Upper lobe of left lung (tissue), 4 donors: ENCODE measurements around the gene RPEL1.

Experiments
- POLR2A ChIP-seq, 4 donors: fragments of 450-650 bp; IDR thresholded peaks; one replicate each; pipeline ENCODE4 v1.5.1; 2016 to 2017; ENCODE audit warnings: antibody characterized with exemption in 4 of 4, mild to moderate bottlenecking in 2 of 4
- POLR2AphosphoS5 ChIP-seq, 2 donors: sonication (generic); formaldehyde crosslinking; IDR thresholded peaks; one replicate each; pipeline ENCODE4 v1.5.1; 2017; ENCODE audit warnings: antibody characterized with exemption in 2 of 2
- TF ChIP-seq, protein P1 (sequence below), 6 experiments: fragments of 450-650 bp in 4 of 6; fragments of 200-600 bp in 2 of 6; sonication (generic) in 2 of 6; IDR thresholded peaks; one replicate each; pipeline ENCODE4 v1.5.1; 2016 to 2019; ENCODE audit warnings: antibody characterized with exemption in 6 of 6

GRCh38 chr10:103291588-103291987 is 45.9 kb downstream of the RPEL1 start:
- TF ChIP-seq, protein P1, sequence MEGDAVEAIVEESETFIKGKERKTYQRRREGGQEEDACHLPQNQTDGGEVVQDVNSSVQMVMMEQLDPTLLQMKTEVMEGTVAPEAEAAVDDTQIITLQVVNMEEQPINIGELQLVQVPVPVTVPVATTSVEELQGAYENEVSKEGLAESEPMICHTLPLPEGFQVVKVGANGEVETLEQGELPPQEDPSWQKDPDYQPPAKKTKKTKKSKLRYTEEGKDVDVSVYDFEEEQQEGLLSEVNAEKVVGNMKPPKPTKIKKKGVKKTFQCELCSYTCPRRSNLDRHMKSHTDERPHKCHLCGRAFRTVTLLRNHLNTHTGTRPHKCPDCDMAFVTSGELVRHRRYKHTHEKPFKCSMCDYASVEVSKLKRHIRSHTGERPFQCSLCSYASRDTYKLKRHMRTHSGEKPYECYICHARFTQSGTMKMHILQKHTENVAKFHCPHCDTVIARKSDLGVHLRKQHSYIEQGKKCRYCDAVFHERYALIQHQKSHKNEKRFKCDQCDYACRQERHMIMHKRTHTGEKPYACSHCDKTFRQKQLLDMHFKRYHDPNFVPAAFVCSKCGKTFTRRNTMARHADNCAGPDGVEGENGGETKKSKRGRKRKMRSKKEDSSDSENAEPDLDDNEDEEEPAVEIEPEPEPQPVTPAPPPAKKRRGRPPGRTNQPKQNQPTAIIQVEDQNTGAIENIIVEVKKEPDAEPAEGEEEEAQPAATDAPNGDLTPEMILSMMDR (IDR thresholded peaks at IDR 0.05) = no peak
- no peak for TF ChIP-seq POLR2AphosphoS5 (IDR thresholded peaks at IDR 0.05)
- TF ChIP-seq POLR2A (IDR thresholded peaks at IDR 0.05) = no peak
